ENCODE results near the gene AOC3.
"Not testable (repeated sequence)": the region's sequence is repeated elsewhere in the genome, so short reads cannot be mapped to it uniquely, and the experiment has no call there.

AOC3 gene

DNA sequence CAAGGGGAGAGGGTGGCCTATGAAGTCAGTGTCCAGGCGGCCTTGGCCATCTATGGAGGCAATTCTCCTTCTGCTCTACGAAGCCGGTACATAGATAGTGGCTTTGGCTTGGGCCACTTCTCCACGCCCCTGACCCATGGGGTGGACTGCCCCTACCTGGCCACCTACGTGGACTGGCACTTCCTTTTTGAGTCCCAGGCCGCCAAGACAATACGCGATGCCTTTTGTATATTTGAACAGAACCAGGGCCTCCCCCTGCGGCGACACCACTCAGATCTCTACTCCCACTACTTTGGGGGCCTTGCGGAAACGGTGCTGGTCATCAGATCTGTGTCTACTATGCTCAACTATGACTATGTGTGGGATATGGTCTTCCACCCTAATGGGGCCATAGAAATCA is 17.3 kb downstream of the AOC3 start:
- no peaks in the 10 kb centered on the region for H3K27me3 ChIP-seq (ENCODE audit: control insufficient read depth, insufficient read depth, low read length)
- peaks cover 5% of the 10 kb centered on the region; the same call in 1 of the 2 replicates for H3K9me3 ChIP-seq (ENCODE audit: control insufficient read depth, insufficient read depth, low read depth, low read length)
- no peak overlapping the region for H3K27ac ChIP-seq (ENCODE audit: low read depth, low read length)
- no peak overlapping the region for H3K4me3 ChIP-seq (ENCODE audit: low read depth, low read length)
- no peak overlapping the region for H3K9ac ChIP-seq (ENCODE audit: low read length)
- H3K36me3 ChIP-seq (ENCODE audit: control insufficient read depth, insufficient read depth, low read length), result no peaks in the 10 kb centered on the region
- no peaks in the 10 kb centered on the region for H3K4me1 ChIP-seq (ENCODE audit: control insufficient read depth, insufficient read depth, low read length)

DNA sequence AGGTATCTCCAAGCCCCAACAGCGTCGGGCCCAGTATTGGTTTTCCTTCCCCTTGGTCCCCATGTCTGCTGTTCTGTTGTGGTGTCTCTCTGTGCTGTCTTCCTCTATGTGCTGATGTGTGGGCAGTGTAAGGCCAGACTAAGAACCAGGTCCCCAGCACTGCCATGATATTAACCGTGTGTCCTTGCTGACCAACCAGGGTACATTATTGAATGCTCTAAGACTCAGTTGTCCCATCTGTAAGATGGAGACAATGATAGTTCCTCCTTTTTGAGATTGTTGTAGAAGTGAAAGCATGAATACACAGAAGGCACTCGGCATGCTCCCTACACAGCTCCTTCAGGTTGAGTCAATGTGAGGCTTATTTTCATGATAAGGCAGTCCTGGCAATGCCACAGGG is 20.6 kb downstream of the AOC3 start:
- Histone ChIP-seq H3K36me3 (ENCODE audit: control insufficient read depth, insufficient read depth, low read length) (no peaks in the 10 kb centered on the region), H3K27ac (ENCODE audit: low read depth, low read length) (no peak overlapping the region)

DNA sequence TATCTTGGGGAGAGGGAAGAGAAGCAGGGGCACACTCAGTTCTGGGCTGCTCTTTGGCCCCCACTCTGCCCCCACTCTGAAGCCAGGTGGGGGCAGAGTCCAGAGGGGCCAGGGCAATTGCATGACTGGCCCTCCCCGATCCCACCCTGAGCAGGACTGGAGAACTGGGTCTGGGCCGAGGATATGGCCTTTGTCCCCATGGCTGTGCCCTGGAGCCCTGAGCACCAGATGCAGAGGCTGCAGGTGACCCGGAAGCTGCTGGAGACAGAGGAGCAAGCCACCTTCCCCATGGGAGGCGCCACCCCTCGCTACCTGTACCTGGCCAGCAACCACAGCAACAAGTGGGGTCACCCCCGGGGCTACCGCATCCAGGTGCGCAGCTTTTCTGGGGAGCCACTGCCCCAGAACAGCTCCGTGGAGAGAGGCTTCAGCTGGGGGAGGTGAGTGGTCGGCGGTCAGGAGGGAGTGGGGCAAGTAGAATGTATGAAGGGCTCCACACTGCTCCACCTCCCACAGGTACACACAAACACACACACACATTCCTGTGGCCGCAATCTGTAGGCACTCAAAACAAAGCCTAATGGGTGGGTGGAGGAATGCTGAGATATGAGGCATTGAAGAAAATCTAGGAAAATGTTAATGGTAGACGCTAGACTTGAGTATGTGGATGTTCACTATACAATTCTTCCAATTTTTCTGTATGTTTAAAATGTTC is 21.4 kb downstream of the AOC3 start:
- Histone ChIP-seq H3K4me1 (ENCODE audit: control insufficient read depth, insufficient read depth, low read length) (no peaks in the 10 kb centered on the region), H3K27me3 (ENCODE audit: control insufficient read depth, insufficient read depth, low read length) (peaks cover 6% of the 10 kb centered on the region), H3K27ac (ENCODE audit: low read depth, low read length) (no peak overlapping the region), H3K36me3 (ENCODE audit: control insufficient read depth, insufficient read depth, low read length) (no peaks in the 10 kb centered on the region), H3K9ac (ENCODE audit: low read length) (no peak overlapping the region), H3K9me3 (ENCODE audit: control insufficient read depth, insufficient read depth, low read depth, low read length) (peaks cover 5% of the 10 kb centered on the region; the same call in 1 of the 2 replicates), H3K4me3 (ENCODE audit: low read depth, low read length) (no peak overlapping the region)

More for the DNA sequence above, 20.6 kb downstream of the AOC3 start:
- H3K9ac ChIP-seq (ENCODE audit: low read length), result no peak overlapping the region
- H3K4me3 ChIP-seq (ENCODE audit: low read depth, low read length), result no peak overlapping the region
- no peaks in the 10 kb centered on the region for H3K4me1 ChIP-seq (ENCODE audit: control insufficient read depth, insufficient read depth, low read length)
- no peaks in the 10 kb centered on the region; the same call in 1 of the 2 replicates for H3K27me3 ChIP-seq (ENCODE audit: control insufficient read depth, insufficient read depth, low read length)
- peaks cover 5% of the 10 kb centered on the region; the same call in 1 of the 2 replicates for H3K9me3 ChIP-seq (ENCODE audit: control insufficient read depth, insufficient read depth, low read depth, low read length)

DNA sequence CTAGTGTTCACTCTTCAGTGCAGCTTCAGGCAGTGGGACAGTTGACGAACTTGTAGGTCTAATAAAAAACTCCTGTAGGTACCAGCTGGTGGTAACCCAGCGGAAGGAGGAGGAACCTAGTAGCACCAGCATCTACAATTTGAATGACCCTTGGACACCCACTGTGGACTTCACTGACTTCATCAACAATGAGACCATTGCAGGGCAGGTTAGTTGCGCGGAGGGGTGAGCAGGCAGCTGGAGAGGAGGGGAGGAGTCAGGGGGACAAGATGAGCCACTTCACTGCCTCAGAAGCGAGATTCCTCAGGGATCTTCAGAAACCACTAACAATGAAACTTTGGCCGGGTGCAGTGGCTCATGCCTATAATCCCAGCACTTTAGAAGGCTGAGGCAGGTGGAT is 22.3 kb downstream of the AOC3 start:
- Histone ChIP-seq H3K4me3 (ENCODE audit: low read depth, low read length) (no peak overlapping the region), H3K36me3 (ENCODE audit: control insufficient read depth, insufficient read depth, low read length) (no peaks in the 10 kb centered on the region), H3K27ac (ENCODE audit: low read depth, low read length) (no peak overlapping the region), H3K9me3 (ENCODE audit: control insufficient read depth, insufficient read depth, low read depth, low read length) (peaks cover 5% of the 10 kb centered on the region; the same call in 1 of the 2 replicates), H3K27me3 (ENCODE audit: control insufficient read depth, insufficient read depth, low read length) (peaks cover 12% of the 10 kb centered on the region), H3K4me1 (ENCODE audit: control insufficient read depth, insufficient read depth, low read length) (peaks cover 5% of the 10 kb centered on the region), H3K9ac (ENCODE audit: low read length) (no peak overlapping the region)

GRCh38 chr17:42873932-42874695 is 23.1 kb downstream of the AOC3 start:
- not testable (repeated sequence) for H3K9ac ChIP-seq (ENCODE audit: low read length); H3K27ac ChIP-seq (ENCODE audit: low read depth, low read length); H3K36me3 ChIP-seq (ENCODE audit: control insufficient read depth, insufficient read depth, low read length); H3K9me3 ChIP-seq (ENCODE audit: control insufficient read depth, insufficient read depth, low read depth, low read length); H3K4me3 ChIP-seq (ENCODE audit: low read depth, low read length)
- Histone ChIP-seq H3K27me3 (ENCODE audit: control insufficient read depth, insufficient read depth, low read length) (peaks cover 18% of the 10 kb centered on the region), H3K4me1 (ENCODE audit: control insufficient read depth, insufficient read depth, low read length) (peaks cover 10% of the 10 kb centered on the region)

DNA sequence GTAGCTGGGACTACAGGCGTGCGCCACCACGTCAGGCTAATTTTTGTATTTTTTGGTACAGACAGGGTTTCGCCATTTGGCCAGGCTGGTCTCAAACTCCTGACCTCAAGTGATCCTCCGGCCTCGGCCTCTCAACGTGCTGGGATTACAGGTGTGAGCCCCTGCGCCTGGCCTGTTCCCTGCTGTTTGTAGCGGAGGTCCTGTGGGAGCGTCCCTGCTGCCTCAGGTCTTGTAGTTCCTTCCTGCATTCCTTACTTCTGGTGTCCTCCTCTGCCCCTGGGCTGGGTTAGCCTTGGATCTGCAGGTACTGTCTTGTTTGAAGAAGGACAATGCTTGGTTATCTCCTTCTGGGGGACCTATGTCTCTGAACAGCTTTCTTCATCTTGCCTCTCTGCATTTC is 26.0 kb downstream of the AOC3 start:
- Histone ChIP-seq H3K4me1 (ENCODE audit: control insufficient read depth, insufficient read depth, low read length) (peaks cover 15% of the 10 kb centered on the region), H3K9ac (ENCODE audit: low read length) (no peak overlapping the region), H3K4me3 (ENCODE audit: low read depth, low read length) (no peak overlapping the region), H3K27ac (ENCODE audit: low read depth, low read length) (no peak overlapping the region), H3K36me3 (ENCODE audit: control insufficient read depth, insufficient read depth, low read length) (no peaks in the 10 kb centered on the region), H3K9me3 (ENCODE audit: control insufficient read depth, insufficient read depth, low read depth, low read length) (no peaks in the 10 kb centered on the region), H3K27me3 (ENCODE audit: control insufficient read depth, insufficient read depth, low read length) (peaks cover 23% of the 10 kb centered on the region)

GRCh38 chr17:42878123-42878880 is 27.3 kb downstream of the AOC3 start:
- Histone ChIP-seq H3K36me3 (ENCODE audit: control insufficient read depth, insufficient read depth, low read length) (no peaks in the 10 kb centered on the region), H3K9ac (ENCODE audit: low read length) (no peak overlapping the region), H3K9me3 (ENCODE audit: control insufficient read depth, insufficient read depth, low read depth, low read length) (no peaks in the 10 kb centered on the region), H3K4me1 (ENCODE audit: control insufficient read depth, insufficient read depth, low read length) (peaks cover 15% of the 10 kb centered on the region), H3K27ac (ENCODE audit: low read depth, low read length) (no peak overlapping the region), H3K4me3 (ENCODE audit: low read depth, low read length) (no peak overlapping the region), H3K27me3 (ENCODE audit: control insufficient read depth, insufficient read depth, low read length) (peaks cover 23% of the 10 kb centered on the region)

DNA sequence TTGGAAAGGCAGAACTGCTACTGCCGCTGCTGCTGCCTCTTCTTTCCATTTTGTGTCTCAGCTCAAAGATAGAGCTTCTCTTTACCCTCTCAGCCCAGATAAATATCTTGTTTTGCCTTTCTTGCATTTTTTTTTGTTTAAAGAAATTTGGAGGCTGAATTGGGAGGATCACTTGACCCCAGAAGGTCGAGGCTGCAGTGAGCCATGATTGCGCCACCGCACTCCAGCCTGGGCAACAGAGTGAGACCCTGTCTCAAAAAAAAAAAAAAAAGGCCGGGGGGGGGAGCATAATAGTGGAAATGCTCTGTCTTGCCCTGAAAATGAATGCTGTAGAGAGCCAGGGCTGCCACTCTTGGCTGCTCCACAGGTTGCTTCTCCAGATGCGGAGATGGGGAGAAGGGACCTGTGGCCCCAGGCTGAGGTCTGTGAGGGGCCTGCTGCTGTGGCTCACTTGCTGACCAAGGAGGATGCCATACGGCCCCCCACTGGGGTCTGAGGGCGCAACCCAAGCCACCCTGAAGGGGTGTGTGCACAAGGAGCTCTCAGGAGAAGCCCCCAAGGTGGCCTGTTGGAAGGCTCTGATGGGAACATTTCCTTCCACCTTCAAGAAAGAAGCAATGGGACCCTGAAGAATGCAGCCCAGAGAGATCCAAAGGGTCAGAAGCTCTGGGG is 28.1 kb downstream of the AOC3 start:
- Histone ChIP-seq H3K4me3 (ENCODE audit: low read depth, low read length) (no peak overlapping the region), H3K4me1 (ENCODE audit: control insufficient read depth, insufficient read depth, low read length) (peaks cover 15% of the 10 kb centered on the region), H3K36me3 (ENCODE audit: control insufficient read depth, insufficient read depth, low read length) (no peaks in the 10 kb centered on the region), H3K9me3 (ENCODE audit: control insufficient read depth, insufficient read depth, low read depth, low read length) (no peaks in the 10 kb centered on the region), H3K27me3 (ENCODE audit: control insufficient read depth, insufficient read depth, low read length) (peaks cover 23% of the 10 kb centered on the region), H3K27ac (ENCODE audit: low read depth, low read length) (no peak overlapping the region), H3K9ac (ENCODE audit: low read length) (no peak overlapping the region)

- H3K4me3 ChIP-seq (ENCODE audit: low read depth, low read length), result no peak overlapping the region
- H3K9me3 ChIP-seq (ENCODE audit: control insufficient read depth, insufficient read depth, low read depth, low read length), result no peaks in the 10 kb centered on the region
- no peaks in the 10 kb centered on the region for H3K36me3 ChIP-seq (ENCODE audit: control insufficient read depth, insufficient read depth, low read length)
- H3K4me1 ChIP-seq (ENCODE audit: control insufficient read depth, insufficient read depth, low read length), result peaks cover 15% of the 10 kb centered on the region
- no peak overlapping the region for H3K9ac ChIP-seq (ENCODE audit: low read length)
- no peak overlapping the region for H3K27ac ChIP-seq (ENCODE audit: low read depth, low read length)
- H3K27me3 ChIP-seq (ENCODE audit: control insufficient read depth, insufficient read depth, low read length), result peaks cover 23% of the 10 kb centered on the region
Observed at GRCh38 chr17:42879596-42879985, 28.6 kb downstream of the AOC3 start.

- H3K27me3 ChIP-seq (ENCODE audit: control insufficient read depth, insufficient read depth, low read length), result peaks cover 23% of the 10 kb centered on the region
- no peaks in the 10 kb centered on the region for H3K36me3 ChIP-seq (ENCODE audit: control insufficient read depth, insufficient read depth, low read length)
- no peak overlapping the region for H3K9ac ChIP-seq (ENCODE audit: low read length)
- H3K4me1 ChIP-seq (ENCODE audit: control insufficient read depth, insufficient read depth, low read length), result peaks cover 15% of the 10 kb centered on the region
- H3K4me3 ChIP-seq (ENCODE audit: low read depth, low read length), result no peak overlapping the region
- H3K9me3 ChIP-seq (ENCODE audit: control insufficient read depth, insufficient read depth, low read depth, low read length), result no peaks in the 10 kb centered on the region
- no peak overlapping the region for H3K27ac ChIP-seq (ENCODE audit: low read depth, low read length)
Observed at GRCh38 chr17:42880776-42881310, 29.8 kb downstream of the AOC3 start.

Data from HUES6 (cell line).